ENCODE results near the gene ZNF276.

The ZNF276 gene

DNA sequence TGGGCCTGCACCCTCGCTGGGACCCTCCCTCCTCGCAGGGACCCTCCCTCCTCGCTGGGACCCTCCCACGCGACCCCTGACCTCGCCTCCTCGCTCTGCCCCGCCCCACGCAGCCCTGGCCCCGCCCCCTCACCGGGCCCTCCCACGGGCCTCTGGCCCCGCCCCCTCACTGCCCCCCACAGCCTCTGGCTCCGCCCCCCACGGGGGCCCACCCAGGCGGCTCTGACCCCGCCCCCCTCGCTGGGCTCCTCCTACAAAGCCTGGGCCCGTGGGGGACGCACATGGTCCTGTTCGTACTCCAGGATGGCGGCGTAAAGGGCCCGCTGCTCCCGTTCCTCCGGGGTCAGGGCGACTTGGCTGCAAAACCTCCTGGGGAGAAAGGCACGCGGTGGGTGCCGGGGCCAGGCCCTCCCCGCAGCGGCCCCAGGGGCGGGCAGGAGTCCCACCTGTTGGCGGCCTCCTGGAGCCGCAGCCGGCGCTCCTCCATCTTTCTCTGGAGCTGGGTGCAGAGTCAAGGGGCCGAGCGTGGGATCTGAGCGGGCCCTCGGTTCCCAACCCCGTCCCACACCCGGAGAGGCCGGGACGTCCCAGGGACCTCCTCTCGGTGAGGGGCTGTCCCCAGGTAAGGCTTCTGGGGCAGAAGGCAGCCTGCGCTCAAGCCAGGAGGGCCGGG, 9.6 kb upstream of the ZNF276 start:
- DNase-seq (ENCODE audit: low spot score) = peak; percentile 94

GRCh38 chr16:89712274-89712781, 9.0 kb upstream of the ZNF276 start:
- no peak for DNase-seq (ENCODE audit: low spot score)

DNA sequence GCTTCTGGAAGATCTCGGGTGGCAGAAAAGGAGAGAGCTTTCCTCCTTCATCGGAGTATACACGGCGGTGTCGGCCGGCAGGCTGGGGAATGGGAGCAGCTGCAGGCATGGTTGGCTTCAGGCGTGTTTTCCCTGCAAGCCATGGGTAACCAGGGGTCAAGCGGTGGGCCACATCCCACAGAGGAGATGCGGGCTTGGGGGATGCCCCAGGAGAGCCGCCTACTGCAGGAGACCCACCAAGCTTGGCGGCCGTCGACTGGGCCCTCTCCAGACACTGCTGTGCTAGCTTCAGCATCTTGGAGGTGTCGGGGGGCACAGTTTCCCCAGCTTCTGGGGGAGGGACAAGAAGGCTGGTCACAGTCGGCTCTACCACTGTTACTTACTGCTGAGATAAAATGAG, 4.8 kb upstream of the ZNF276 start:
- no peak for DNase-seq (ENCODE audit: low spot score)

DNA sequence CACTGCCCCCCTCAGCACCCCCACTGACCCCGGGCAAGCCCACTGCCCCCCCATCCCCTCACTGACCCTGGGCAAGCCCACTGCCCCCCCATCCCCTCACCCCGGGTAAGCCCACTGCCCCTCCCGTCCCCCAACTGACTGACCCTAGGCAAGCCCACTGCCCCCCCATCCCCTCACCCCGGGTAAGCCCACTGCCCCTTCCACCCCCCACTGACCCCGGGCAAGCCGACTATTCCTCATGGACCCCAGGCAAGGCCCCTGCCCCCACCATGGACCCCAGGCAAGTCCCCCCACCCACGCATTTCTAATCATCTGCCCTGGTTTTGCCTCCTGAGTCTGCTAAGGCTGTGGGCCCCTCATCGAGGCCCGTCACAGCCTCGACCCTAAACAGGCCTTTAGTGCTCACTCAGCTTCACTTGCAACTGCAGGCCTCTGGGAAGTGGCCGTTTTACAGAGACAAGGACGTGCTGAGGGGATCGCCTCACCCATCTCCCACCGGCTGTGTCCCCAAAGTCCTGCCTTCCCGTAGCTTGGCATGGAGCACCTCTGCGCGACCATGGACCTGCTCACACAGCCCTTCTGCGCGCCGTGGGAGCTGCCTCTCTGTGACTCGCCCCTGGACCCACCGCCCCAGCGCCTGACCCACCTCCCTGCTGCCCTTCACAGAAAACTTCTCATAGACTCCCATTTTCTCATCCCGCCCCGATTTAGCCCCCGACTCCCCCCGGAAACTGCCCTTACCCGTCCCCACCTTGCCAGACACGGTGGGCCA, 4.2 kb upstream of the ZNF276 start:
- DNase-seq (ENCODE audit: low spot score) = no peak

DNA sequence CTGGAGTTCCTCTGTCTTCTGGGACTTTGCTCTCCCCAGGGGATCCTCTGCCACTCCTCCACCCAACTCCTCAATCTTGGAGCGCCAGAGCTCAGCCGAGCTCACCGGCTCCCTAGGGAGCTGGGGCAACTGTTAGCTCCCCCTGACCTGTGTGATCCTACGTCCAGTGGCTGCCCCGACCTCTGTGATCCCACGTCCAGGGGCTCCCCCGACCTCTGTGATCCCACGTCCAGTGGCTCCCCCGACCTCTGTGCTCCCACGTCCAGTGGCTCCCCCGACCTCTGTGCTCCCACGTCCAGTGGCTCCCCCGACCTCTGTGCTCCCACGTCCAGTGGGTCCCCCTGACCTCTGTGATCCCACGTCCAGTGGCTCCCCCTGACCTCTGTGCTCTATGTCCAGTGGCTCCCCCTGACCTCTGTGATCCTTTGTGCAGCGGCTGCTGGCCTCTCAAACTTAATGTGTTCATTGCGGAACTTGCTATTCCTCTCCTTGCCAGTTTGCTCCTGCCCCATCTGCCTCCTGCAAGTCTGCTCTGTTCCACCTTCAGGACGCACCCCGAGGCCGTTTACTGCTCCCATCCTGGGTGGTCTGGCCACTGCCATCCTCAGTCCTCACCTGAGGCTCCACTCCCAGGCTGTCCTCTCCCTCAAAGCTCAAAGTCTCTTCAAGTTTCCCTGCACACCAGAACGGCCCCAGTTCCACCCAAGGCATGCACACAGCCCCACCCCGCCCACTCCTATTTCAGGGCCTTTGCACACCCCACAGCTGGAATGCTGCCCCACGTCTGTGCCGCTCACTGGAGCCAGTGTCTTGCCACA, 3.4 kb upstream of the ZNF276 start:
- DNase-seq (ENCODE audit: low spot score) = no peak

DNA sequence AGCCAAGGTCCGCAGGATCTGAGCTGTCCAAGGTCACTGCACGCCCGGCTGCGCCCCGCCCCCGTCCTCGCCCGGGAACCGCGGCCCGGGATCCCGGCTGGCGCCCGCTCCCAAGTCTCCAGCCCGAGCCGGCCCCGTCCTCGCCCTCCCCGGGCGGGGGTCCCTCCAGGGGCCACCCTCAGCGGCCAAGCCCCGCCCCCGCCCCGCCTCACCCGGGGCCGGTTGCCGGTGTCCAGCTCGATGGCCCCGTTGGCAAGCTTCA, 855 bp upstream of the ZNF276 start:
- DNase-seq (ENCODE audit: low spot score) = no peak

- peak; percentile 57 for DNase-seq (ENCODE audit: low spot score)
Observed at GRCh38 chr16:89721546-89722391, 432 bp downstream of the ZNF276 start.

GRCh38 chr16:89722392-89723278, 1.3 kb downstream of the ZNF276 start:
- DNase-seq (ENCODE audit: low spot score) = no peak

GRCh38 chr16:89723279-89724250, 2.2 kb downstream of the ZNF276 start:
- no peak for DNase-seq (ENCODE audit: low spot score)

GRCh38 chr16:89727406-89728120, 6.2 kb downstream of the ZNF276 start:
- no peak for DNase-seq (ENCODE audit: low spot score)

DNA sequence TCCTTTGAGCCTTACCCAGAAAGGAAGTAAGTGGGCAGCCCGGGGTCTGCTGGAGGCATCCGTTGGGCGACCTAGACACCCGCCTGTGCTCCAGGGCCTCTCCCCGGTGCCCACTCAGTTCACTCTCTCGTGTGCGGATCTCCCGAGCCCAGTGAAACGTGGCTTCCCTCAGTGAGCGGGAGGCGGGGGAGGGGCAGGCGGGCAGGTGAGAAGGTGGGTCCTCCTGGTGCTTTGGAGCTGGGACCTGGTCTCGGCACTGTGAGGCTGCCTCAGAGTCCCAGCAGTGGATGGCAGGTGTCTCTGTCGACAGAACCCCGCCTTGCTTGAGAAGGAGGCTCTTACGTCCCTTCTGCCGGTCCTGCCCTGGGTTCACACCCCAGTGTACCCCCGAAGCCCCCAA, 8.0 kb downstream of the ZNF276 start:
- no peak for DNase-seq (ENCODE audit: low spot score)

DNA sequence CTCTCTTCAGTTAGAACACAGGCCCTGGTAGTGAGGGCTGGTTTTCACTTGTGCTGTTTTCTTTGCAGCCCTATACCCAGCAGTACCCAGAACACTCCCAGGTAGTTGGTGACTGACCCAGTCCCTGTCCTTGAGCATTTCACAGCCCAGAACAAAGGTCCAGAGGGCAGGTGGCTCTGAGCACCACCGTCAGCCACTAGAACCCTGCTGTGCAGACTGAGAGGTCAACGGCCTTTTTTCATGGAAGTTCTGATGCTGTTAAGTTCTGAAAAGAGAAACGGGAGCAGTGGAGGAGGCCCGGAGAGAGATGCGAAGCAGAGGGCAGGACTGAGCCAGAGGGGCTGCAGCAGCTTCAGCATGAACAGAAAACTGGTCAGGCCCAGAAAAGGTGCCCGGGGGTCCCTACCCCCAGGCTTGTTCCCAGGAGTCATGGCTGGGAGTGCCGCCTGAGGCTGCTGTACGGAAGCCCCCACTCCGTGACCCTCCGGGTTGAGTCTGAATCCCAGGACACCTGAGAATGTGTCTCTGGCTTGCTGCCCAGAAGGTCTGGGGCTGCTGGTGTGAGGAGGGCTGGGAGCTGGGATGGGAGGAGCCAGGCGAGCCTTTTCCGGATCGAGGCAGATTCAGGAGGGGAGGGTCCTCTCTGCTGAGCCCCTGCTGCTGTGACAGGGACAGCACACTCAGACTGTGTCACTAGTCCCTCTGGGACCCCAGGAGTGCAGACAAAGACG, 8.7 kb downstream of the ZNF276 start:
- no peak for DNase-seq (ENCODE audit: low spot score)

- DNase-seq (ENCODE audit: low spot score) = no peak
Observed at GRCh38 chr16:89730610-89731234, 9.4 kb downstream of the ZNF276 start.

- DNase-seq (ENCODE audit: low spot score) = no peak
Observed at GRCh38 chr16:89732142-89732917, 11.0 kb downstream of the ZNF276 start.

DNA sequence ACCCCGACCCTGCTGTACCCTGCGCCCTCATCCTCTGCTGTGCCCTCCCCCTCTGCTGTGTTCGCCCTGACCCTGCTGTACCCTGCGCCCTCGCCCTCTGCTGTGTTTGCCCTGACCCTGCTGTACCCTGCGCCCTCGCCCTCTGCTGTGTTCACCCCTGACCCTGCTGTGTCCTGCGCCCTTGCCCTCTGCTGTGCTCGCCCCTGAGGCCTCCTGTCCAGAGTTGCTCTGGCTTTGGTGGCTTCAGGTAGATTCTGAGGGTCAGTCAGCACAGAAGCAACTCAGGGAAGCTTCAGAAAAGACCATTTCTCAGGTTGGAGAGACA, 11.5 kb downstream of the ZNF276 start:
- no peak for DNase-seq (ENCODE audit: low spot score)

DNA sequence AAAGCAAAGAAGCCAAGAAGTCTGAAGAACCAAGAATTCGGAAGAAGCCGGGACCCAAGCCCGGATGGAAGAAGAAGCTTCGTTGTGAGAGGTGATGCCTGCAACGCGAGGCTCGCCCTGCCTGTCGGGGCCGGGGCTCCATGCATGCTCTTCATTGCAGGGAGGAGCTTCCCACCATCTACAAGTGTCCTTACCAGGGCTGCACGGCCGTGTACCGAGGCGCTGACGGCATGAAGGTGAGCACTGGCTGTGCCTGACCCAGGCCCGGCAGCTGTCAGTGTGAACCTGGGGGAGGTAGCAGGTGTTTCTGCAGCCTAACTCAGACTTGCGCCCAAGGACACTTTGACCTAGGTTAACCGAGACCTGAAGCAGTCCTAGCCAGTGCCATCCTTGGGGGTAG, 12.0 kb downstream of the ZNF276 start:
- no peak for DNase-seq (ENCODE audit: low spot score)

DNA sequence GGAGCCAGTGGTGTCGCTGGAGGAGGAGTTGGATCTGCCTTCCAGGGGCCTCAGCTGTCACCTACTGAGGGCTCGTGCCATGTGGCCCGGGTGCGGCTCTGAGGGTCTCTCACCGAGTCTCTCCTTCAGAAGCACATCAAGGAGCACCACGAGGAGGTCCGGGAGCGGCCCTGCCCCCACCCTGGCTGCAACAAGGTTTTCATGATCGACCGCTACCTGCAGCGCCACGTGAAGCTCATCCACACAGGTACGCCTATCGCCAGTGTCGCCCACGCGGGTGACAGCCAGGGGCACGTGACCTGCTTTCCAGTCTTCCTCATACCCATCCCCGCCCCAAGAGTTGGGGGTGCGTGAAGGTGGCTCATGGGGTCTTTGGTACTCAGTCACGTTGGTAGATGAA, 12.5 kb downstream of the ZNF276 start:
- no peak for DNase-seq (ENCODE audit: low spot score)
